HG02610 (cell line): ENCODE measurements around the gene UBE2M.

Experiments
- ATAC-seq: cut with Tn5 transposase; IDR thresholded peaks from one replicate; pipeline ENCODE4 v1.9.1; 2021; ENCODE audit warnings: mild to moderate bottlenecking, moderate library complexity; ENCODE audit not compliant: unreplicated experiment

Gene UBE2M

DNA sequence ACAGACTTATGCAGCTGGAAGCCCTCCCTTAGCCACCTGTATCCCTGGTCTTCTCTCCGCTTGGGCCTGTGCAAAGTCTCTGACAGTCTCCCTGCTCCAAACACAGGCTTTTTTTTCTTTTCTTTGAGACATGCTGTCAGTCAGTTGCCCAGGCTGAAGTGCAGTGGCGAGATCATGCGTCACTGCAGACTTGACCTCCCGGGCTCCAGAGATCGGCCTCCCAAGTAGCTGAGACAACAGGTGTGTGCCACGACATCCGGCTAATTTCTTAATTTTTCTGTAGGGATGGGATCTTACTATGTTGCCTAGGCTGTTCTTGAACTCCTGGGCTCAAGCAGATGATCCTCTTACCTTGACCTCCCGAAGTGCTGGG, 13.2 kb upstream of the UBE2M start:
- no peak for ATAC-seq

GRCh38 chr19:58570770-58571574, 12.6 kb upstream of the UBE2M start:
- ATAC-seq = no peak

DNA sequence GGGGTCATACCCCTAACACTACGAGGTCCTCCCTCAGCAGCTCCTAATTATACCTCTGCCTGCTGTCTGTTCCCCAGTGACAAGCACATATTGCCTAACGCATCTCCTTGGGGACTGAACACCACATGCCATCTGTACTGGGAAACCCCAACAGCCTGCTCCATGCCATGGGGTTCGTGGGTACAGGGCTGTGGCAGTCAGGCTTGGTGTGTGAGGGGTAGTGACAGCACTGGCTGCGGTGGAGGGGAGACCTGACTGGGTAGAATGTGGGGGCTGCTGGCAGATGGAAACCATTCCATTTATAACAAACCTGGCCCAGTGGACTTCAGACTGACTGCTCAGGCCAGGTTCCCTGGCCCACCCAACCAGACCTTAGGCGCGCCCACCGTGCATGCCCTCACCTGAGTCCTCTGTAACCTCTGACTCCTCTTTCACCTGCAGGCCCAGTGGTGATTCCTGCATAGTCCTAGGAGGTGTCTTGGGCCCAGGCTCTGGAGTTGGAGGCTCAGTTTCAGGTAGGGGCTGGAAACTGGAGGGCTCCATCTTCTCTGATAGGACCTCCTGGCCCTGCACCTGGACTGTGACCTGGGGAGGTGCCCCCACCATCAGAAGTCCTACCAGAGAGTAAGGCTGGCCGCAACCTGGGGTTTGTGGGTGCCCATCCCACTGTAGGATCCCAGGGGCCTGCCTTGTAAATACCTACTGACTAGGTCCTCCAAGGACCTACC, 11.7 kb upstream of the UBE2M start:
- ATAC-seq = no peak

DNA sequence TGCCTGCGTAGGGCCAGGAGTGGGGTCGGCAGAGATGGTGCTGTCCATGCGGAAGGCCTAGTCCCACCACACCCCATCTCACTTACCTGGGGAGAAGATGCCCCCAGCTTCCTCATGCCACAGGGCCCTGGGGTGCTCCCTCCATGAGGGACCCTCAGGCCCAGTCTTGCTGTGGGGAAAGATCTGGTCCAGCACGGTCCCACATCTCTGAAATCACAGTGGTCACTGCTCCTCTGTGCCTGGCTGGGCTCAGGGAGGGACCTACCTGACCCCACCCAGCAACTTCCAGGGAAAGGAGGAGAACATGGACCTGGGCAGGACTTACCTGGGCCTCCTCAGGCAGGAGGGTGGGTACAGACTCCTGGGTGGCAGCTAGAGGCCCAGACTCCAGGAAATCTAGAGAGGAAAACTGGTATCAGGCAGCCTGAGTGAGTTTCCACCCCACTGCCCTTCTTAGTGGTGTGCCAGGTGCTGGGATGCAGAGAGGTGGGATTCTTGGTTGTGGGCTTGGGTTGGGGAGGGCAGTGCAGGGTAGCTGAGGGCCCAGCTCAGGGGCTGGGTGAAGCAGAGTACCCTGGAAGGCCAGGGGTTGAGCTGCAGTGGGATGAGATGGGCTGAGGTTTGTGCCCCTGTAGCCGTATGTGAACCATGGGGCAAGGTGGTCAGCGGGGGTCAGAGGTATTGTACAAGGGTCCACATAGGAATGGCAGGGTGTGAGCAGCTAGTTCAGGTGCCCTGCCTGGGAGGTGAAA, 11.0 kb upstream of the UBE2M start:
- ATAC-seq = no peak

DNA sequence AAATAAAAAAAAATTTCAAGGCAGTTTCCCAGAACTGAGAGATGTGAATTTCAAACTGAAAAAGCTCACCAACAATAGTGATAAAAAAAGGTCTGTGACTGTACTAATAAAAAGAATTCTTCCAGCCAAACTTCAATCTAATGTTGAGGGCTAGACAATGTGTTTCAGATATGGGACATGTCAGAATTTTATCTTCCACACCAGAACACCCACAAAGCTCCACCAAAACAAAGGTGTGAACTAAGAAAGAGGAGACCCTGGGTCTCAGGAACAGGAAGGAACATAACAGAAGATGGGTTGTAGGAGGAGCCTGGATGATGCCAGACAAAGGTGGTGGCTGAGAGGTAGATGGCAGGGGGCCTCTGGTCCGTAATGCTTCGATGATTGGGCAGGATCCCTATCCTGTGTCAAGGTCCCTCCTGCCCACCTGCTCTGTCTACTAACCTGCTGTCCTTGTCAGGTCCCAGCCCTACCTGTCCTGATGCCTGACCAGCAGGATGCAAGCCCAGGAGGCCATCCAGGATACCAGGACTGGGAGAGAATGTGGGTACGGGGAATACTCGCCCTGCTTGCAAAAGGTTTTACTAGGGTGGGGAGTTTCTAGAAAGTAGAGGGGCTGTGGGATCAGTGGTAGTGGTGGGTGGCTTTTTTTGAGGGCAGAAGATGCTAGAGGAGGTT, 10.2 kb upstream of the UBE2M start:
- ATAC-seq = no peak

- ATAC-seq = no peak
Observed at GRCh38 chr19:58566989-58567388, 8.6 kb upstream of the UBE2M start.

- no peak for ATAC-seq
Observed at GRCh38 chr19:58563823-58564222, 5.4 kb upstream of the UBE2M start.

DNA sequence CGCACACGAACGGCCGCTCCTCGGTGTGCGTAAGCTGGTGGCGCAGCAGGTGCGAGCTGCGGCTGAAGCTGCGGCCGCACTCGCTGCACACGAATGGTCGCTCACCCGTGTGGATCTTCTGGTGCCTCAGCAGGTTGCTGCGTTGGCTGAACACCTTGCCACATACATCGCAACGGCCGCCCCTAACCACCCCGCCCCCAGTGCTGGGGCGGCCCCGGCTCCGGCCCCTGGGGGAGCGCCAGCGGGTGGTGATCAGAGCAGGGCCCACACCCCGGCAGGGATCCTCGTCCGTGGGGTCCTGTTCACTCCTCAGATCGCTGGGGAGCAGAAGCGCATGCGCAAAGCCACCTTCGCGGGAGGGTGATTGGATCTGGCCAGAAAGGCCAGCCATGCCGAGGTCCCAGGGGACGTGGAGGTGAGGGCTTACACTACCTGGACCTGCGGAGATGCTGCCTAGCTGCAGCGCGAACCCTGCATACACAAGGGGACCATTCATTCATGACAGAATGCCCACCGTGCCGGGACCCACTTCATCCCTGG, 4.7 kb upstream of the UBE2M start:
- no peak for ATAC-seq

DNA sequence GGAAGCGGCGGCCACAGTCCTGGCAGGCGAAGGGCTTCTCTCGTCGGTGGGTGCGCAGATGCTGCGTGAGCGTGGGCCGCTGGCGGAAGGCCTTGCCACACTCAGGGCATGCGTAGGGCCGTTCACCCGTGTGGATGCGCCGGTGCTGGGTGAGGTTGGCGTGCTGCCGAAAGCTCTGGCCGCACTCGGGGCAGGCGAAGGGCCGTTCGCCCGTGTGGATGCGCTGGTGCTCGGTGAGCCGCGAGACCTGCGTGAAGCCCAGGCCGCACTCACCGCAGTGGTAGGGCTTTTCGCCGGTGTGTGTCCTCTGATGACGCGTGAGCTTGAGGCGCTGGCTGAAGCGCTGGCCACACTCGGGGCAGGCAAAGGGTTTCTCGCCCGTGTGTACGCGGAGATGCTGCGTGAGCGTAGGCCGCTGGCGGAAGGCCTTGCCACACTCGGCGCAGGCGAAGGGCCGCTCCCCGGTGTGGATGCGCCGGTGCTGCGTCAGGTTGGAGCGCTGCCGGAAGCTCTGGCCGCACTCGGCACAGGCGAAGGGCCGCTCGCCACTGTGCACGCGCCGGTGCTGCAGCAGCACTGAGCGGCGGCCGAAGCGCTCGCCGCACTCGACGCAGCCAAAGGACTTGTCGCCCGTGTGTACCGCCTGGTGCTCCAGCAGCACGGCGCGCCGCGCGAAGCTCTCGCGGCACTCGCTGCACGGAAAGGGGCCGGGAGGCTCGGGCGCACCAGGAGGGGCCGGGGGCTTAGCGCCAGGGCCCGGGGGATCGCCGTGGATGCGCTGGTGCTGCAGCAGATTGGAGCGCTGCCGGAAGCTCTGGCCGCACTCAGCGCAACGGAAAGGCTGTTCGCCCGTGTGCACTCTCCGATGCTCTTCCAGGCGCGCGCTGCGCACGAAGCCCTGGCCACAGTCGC, 4.0 kb upstream of the UBE2M start:
- no peak for ATAC-seq

DNA sequence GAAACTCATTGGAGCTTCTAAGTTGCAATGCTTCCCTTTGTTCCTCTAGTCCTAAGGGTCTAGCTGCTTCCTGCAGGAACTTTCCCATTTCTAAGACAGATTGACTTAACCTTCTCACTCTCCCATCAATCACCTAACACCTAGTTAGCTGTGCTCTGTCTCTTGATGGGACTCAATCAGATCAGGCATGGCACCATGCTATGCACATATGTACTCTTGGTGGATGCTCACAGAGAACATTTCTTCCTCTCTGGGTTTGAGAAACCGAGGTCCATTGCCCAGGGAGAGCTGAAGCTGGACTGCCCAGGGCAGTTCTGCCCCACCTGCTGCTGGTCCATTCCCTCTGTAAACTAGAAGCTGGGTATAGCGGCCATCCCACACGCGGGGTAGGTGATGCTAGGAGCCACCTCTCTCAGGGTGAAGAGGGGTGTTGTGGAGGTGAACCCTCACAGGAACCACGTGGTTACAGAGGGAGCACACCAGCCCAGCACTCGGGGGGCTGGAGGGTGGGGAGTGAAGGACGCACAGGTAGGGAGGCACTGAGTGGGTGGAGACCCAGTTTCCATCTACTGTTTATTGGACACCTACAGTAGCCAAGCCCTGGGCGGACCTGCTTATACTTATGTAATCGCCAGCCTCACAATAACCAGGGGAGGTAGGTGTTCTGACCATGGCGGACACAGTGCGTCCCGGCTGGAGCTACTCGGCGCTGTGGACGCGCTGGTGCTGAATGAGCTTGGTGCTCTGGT, 3.1 kb upstream of the UBE2M start:
- no peak for ATAC-seq

DNA sequence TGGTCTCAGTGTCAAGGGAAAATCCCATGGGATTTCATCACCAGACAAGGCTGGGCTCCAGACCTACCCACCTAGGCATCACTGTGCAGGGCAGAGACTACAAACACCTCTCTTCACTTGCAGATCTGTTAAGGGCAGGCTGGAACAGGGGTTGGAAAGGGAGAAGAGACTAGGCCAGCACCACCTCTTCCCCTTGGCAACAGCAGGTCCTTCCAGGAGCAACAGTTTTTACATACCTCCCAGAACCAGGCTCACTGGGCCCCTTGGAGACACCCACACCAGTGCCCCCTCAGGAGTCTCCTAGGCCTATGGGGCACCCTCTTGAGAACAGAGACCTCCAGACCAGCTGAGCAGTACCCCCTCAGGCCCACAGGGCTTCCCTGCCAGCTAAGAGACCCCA, 2.5 kb upstream of the UBE2M start:
- no peak for ATAC-seq

DNA sequence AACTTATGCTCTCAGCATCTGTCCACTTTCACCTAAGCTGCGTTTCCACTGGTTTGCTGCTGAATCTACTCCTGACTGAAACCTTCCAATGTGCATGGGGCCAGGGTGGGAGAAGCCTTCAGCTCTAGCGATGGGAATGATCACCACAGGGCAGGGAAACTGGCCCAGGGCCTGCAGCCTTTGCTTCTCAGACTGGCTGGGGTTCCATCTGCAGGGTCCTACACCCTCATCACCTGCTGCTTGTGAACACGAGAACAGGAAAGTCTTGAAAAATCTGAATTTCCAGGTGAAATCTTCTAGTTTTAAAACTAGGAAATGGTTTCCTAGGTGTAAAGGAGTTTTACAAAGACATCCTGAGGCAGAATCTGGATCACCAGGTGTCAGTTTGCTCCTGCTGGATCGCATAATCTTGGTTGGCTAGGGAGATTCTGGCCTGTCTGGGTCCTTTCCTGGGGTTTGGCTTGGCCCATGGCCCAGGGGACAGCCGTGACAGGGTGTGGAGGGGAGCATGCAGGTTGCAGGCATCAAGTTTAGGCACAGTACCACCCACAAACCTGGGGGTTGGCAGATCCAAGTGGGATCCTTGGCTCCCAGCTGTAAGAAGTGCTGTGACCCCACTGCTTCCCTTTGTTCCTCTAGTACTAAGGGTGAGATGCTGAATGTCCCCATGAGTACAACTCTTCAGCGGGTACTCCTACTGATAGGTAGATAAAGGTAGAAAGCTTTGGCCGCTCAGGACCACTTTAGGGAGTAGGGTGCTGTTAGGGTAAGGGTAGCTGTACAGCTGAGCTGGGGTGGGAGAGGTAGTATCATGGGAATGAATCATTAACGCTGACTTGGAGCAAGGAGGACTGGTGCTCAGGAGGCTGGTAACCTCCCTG, 1.8 kb upstream of the UBE2M start:
- ATAC-seq = no peak

DNA sequence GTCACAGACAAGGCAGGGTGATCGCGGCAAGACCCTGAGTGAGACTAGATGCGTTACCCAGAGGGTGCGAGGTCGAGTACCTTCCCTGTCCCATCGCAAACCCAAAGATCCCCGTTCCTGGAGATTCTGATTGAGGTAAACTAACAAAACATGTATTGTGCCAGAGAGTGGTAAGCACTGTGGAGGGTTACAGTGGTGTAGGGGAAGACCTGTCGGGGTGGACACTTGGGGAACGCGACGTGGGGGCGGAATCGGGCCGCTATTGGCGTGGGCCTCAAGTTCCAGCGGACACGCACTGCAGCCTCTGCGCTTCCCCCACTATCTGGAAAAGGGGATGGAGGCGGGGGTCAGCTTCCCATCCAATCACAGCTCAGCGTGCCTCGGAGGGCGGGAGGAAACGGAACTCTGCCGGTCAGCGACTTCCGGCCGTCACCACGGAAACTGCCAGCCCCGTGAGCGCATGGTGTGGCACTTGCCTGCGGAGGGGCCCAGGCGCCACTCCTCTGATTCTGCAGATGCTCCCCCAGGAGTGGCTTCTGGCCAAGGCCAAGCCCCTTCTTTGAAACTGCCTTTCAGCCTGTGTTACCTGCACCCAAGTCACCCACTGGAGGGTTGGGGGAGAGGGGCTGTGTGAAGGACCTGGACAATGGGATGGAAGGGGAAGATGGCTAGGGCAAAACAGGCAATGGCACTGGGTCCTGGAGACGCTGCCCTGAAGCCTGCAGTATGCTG, 1.0 kb upstream of the UBE2M start:
- ATAC-seq = no peak

GRCh38 chr19:58558623-58559274, 338 bp upstream of the UBE2M start:
- ATAC-seq = peak; percentile 48

GRCh38 chr19:58557221-58558065, 968 bp downstream of the UBE2M start:
- ATAC-seq = no peak

GRCh38 chr19:58556622-58557220, 1.7 kb downstream of the UBE2M start:
- no peak for ATAC-seq
